IMR-90 (cell line): Measurements from ENCODE around the gene RRP8. TPM values are rescaled to one million over a fixed set of nuclear protein-coding genes. Genes with fewer than 3 reads are reported as not detected.

Experiments
- ATAC-seq: fragments of 200-7000 bp; cut with Tn5 transposase; 2 replicates; pipeline ENCODE4 v1.9.1; 2020; ENCODE audit warnings: low read depth, mild to moderate bottlenecking, moderate library complexity
- BruUV-seq: library from RNA; stranded (reverse); fragments of 400-500 nt; replicated peaks from 2 replicates; lab custom pipeline; 2021; lab: Mats Ljungman, UMichigan
- CTCF ChIA-PET: fragments of 300-600 bp; formaldehyde crosslinking; extraction: SDS; loops from one replicate; lab custom pipeline; 2021; ENCODE audit warnings: antibody characterized with exemption; lab: Yijun Ruan, JAX
- POLR2A ChIA-PET: fragments of 300-600 bp; sonication (Branson Sonifier 250); formaldehyde crosslinking; loops from one replicate; lab custom pipeline; 2022; ENCODE audit warnings: antibody characterized with exemption; ENCODE audit not compliant: unreplicated experiment; lab: Charles Lee
- DNase-seq: peaks from one replicate; pipeline ENCODE4 v3.0.0; 2013
- H2AFZ ChIP-seq: replicated peaks from 2 replicates; pipeline ENCODE3; 2013; ENCODE audit warnings: low read length, mild to moderate bottlenecking; ENCODE audit not compliant: poor library complexity
- H2AK5ac ChIP-seq: 2 replicates; pipeline ENCODE4 v1.6.1; 2013; ENCODE audit warnings: low read depth, low read length, inconsistent platforms
- H2AK9ac ChIP-seq: replicated peaks from 2 replicates; pipeline ENCODE3; 2013; ENCODE audit warnings: mild to moderate bottlenecking, low read depth, low read length, moderate library complexity; ENCODE audit not compliant: poor library complexity
- H2BK120ac ChIP-seq: 2 replicates; pipeline ENCODE4 v1.6.1; 2013; ENCODE audit warnings: low read depth, low read length, inconsistent platforms
- H2BK15ac ChIP-seq: 3 replicates; pipeline ENCODE4 v1.6.1; 2013; ENCODE audit warnings: low read depth, low read length, inconsistent platforms
- H2BK20ac ChIP-seq: 2 replicates; pipeline ENCODE4 v1.6.1; 2013; ENCODE audit warnings: low read depth, mild to moderate bottlenecking, inconsistent platforms, low read length, moderate library complexity
- H2BK5ac ChIP-seq: 2 replicates; pipeline ENCODE4 v1.6.1; 2013; ENCODE audit warnings: mild to moderate bottlenecking, low read depth, low read length, inconsistent platforms; ENCODE audit not compliant: poor library complexity, severe bottlenecking
- H3K14ac ChIP-seq: replicated peaks from 2 replicates; pipeline ENCODE4 v1.6.1; 2013; ENCODE audit warnings: low read depth, low read length, inconsistent platforms
- H3K18ac ChIP-seq: 2 replicates; pipeline ENCODE4 v1.6.1; 2013; ENCODE audit warnings: low read depth, low read length, control low read depth
- H3K23ac ChIP-seq: 2 replicates; pipeline ENCODE4 v1.6.1; 2013; ENCODE audit warnings: low read depth, low read length, inconsistent platforms
- H3K27ac ChIP-seq: 2 replicates; pipeline ENCODE4 v1.5.1; 2013; ENCODE audit warnings: mild to moderate bottlenecking, control low read depth, low read length; ENCODE audit not compliant: insufficient read depth
- H3K27me3 ChIP-seq: 2 replicates; pipeline ENCODE4 v1.6.1; 2013; ENCODE audit warnings: low read length; ENCODE audit not compliant: control insufficient read depth, insufficient read depth
- H3K36me3 ChIP-seq: 2 replicates; pipeline ENCODE4 v1.6.1; 2013; ENCODE audit warnings: low read length, mixed read lengths; ENCODE audit not compliant: control insufficient read depth, insufficient read depth
- H3K4ac ChIP-seq: 2 replicates; pipeline ENCODE4 v1.6.1; 2013; ENCODE audit warnings: low read depth, low read length, inconsistent platforms
- H3K4me1 ChIP-seq: 2 replicates; pipeline ENCODE4 v1.6.1; 2013; ENCODE audit warnings: low read length, mixed read lengths; ENCODE audit not compliant: control insufficient read depth, insufficient read depth
- H3K4me2 ChIP-seq: 2 replicates; pipeline ENCODE4 v1.6.1; 2013; ENCODE audit warnings: low read depth, mild to moderate bottlenecking, control low read depth, low read length, moderate library complexity
- H3K4me3 ChIP-seq: 2 replicates; pipeline ENCODE4 v1.5.1; 2013; ENCODE audit warnings: low read depth, mild to moderate bottlenecking, control low read depth, low read length, moderate library complexity; ENCODE audit not compliant: insufficient read depth
- H3K56ac ChIP-seq: 2 replicates; pipeline ENCODE4 v1.6.1; 2013; ENCODE audit warnings: low read length, inconsistent platforms; ENCODE audit not compliant: insufficient read depth; ENCODE audit errors: extremely low read depth
- H3K79me1 ChIP-seq, 2 experiments: 2 replicates each; pipeline ENCODE4 v1.6.1; 2013; ENCODE audit warnings: low read length in 2 of 2, inconsistent platforms in 1 of 2, low read depth in 1 of 2
- H3K9ac ChIP-seq: 2 replicates; pipeline ENCODE4 v1.6.1; 2013; ENCODE audit warnings: low read depth, low read length, control low read depth
- H3K9me1 ChIP-seq: 2 replicates; pipeline ENCODE4 v1.6.1; 2013; ENCODE audit warnings: low read length, inconsistent platforms; ENCODE audit not compliant: insufficient read depth
- H3K9me3 ChIP-seq: 2 replicates; pipeline ENCODE4 v1.6.1; 2013; ENCODE audit warnings: low read length; ENCODE audit not compliant: control insufficient read depth, insufficient read depth
- H4K20me1 ChIP-seq: 2 replicates; pipeline ENCODE4 v1.6.1; 2013; ENCODE audit warnings: low read length, inconsistent platforms; ENCODE audit not compliant: insufficient read depth
- H4K5ac ChIP-seq: 2 replicates; pipeline ENCODE4 v1.6.1; 2013; ENCODE audit warnings: mild to moderate bottlenecking, low read depth, low read length, control low read depth
- H4K8ac ChIP-seq, 2 experiments: 2 replicates each; pipeline ENCODE4 v1.6.1; 2013; ENCODE audit warnings: low read depth in 2 of 2, low read length in 2 of 2, control low read depth in 1 of 2, inconsistent platforms in 1 of 2
- H4K91ac ChIP-seq: 2 replicates; pipeline ENCODE4 v1.6.1; 2013; ENCODE audit warnings: low read depth, low read length, inconsistent platforms; ENCODE audit not compliant: insufficient read depth
- CHD1 ChIP-seq: IDR thresholded peaks from 2 replicates; pipeline ENCODE4 v1.6.1; 2012; ENCODE audit warnings: low read depth, low read length, improper control_type of control experiment
- NFE2L2 ChIP-seq: fragments of 150-350 bp; IDR thresholded peaks from 2 replicates; pipeline ENCODE4 v1.6.1; 2016; ENCODE audit warnings: low read depth, mild to moderate bottlenecking, low read length
- POLR2A ChIP-seq: IDR thresholded peaks from 2 replicates; pipeline ENCODE4 v1.6.1; 2012; ENCODE audit warnings: mild to moderate bottlenecking, low read depth, low read length
- SMC3 ChIP-seq: fragments of 150-350 bp; IDR thresholded peaks from 2 replicates; pipeline ENCODE4 v1.6.1; 2016; ENCODE audit warnings: low read depth, mild to moderate bottlenecking, antibody characterized with exemption, low read length, moderate library complexity
- USF2 ChIP-seq: fragments of 150-350 bp; IDR thresholded peaks from 2 replicates; pipeline ENCODE4 v1.6.1; 2017; ENCODE audit warnings: mild to moderate bottlenecking, antibody characterized with exemption, low read length, low read depth
- WGBS, 2 experiments: methylation state at CpG; one replicate each; pipeline versions ENCODE4 v1.1.5 to v1.1.7; 2013; ENCODE audit warnings: missing lambda C conversion rate in 2 of 2; ENCODE audit not compliant: insufficient read length in 1 of 2; ENCODE audit errors: extremely low coverage in 2 of 2; 5-methylcytosine and 5-hydroxymethylcytosine counted together
- dilution Hi-C: fragments of 300-500 bp; cut with HindIII; formaldehyde crosslinking; loops from one replicate; pipeline ENCODE4 v1.14.3; 2018; ENCODE audit warnings: low sequenced_read_pairs; ENCODE audit not compliant: unreplicated experiment
- in situ Hi-C: fragments of 300-500 bp; cut with MboI; formaldehyde crosslinking; loops from 3 replicates; pipeline ENCODE4 v1.14.3; 2019; ENCODE audit warnings: low sequenced_read_pairs, inconsistent platforms, mixed read lengths
- intact Hi-C: fragments of 100-400 bp; cut with micrococcal nuclease; formaldehyde crosslinking; loops from 2 replicates; pipeline ENCODE4 v1.10.0; 2022
- polyA plus RNA-seq, 3 experiments: library from polyadenylated mRNA; depleted of rRNA; stranded (reverse); fragments of >200 nt; gene quantifications; 2 replicates each; pipeline ENCODE4 v1.2.3, GENCODE V29; 2012; ENCODE audit warnings: low replicate concordance in 1 of 3
- total RNA-seq: library from RNA; depleted of rRNA; stranded (reverse); fragments of >200 nt; gene quantifications from 2 replicates; pipeline ENCODE4 v1.2.3, GENCODE V29; 2012

Gene RRP8
- total and polyA plus RNA-seq, 2 of the 4 experiments (the other 2 are of a cell fraction), result 10.8 to 11.5 TPM

- no peak for ATAC-seq
- WGBS, 2 experiments, result 96% methylated on average over 6 of the region's 11 CpGs; no CpG with 5 or more reads in 1 of the 2 experiments
Measured at GRCh38 chr11:6587360-6587953, 16.0 kb downstream of the RRP8 start.

More at GRCh38 chr11:6587360-6587953, 16.0 kb downstream of the RRP8 start:
- Histone ChIP-seq H3K23ac (no peak overlapping the region), H2BK20ac (no peak overlapping the region), H2BK15ac (no peak overlapping the region), H3K27ac (no peak overlapping the region), H3K4me1 (no peaks in the 10 kb centered on the region), H3K36me3 (peaks cover 5% of the 10 kb centered on the region; the same call in 1 of the 2 replicates), H3K27me3 (no peaks in the 10 kb centered on the region), H2AFZ (no peak overlapping the region), H3K56ac (no peak overlapping the region), H3K79me1 (no peaks in the 10 kb centered on the region; a peak in 1 of 4 replicates), H3K4ac (no peak overlapping the region), H3K4me2 (no peak overlapping the region), H3K9me3 (peaks cover 2% of the 10 kb centered on the region; the same call in 1 of the 2 replicates), H2AK5ac (no peak overlapping the region), H3K9me1 (no peaks in the 10 kb centered on the region), H4K20me1 (no peaks in the 10 kb centered on the region; the same call in 1 of the 2 replicates), H4K5ac (no peak overlapping the region), H4K8ac (no peak overlapping the region), H2BK120ac (no peak overlapping the region), H3K4me3 (no peak overlapping the region), H3K18ac (no peak overlapping the region), H3K14ac (no peak overlapping the region), H2AK9ac (no peak overlapping the region), H2BK5ac (no peak overlapping the region), H3K9ac (no peak overlapping the region), H4K91ac (no peak overlapping the region)
- POLR2A ChIA-PET, result no interaction called here
- dilution Hi-C loops (no loop called here), intact Hi-C loops (no loop called here), in situ Hi-C loops (no loop called here)
- TF ChIP-seq POLR2A (no peak), USF2 (no peak), CHD1 (no peak), SMC3 (no peak), NFE2L2 (no peak)
- no peak for DNase-seq
- CTCF ChIA-PET, result no interaction called here
- no TSS peak for BruUV-seq
